Measurements from ENCODE around the gene MPG.

- no peak for TF ChIP-seq CTCF (optimal IDR thresholded peaks at IDR 0.05 in 1 of 3, IDR thresholded peaks at IDR 0.05 in 1 of 3, conservative IDR thresholded peaks at IDR 0.05 in 1 of 3; ENCODE audit: extremely low read depth in 1 of 3, insufficient read depth in 2 of 3, low read length in 3 of 3)
- no peak for TF ChIP-seq EZH2 (IDR thresholded peaks at IDR 0.05; ENCODE audit: low read length)
Measured at GRCh38 chr16:56231-56927, 21.6 kb upstream of the MPG start.

Measured in keratinocyte (primary cell).